GM19397 (cell line): ENCODE data around the gene FAM181B.

Source experiments
- ATAC-seq: cut with Tn5 transposase; IDR thresholded peaks from one replicate; pipeline ENCODE4 v1.9.1; 2021; ENCODE audit warnings: mild to moderate bottlenecking, moderate library complexity; ENCODE audit not compliant: unreplicated experiment

FAM181B gene

DNA sequence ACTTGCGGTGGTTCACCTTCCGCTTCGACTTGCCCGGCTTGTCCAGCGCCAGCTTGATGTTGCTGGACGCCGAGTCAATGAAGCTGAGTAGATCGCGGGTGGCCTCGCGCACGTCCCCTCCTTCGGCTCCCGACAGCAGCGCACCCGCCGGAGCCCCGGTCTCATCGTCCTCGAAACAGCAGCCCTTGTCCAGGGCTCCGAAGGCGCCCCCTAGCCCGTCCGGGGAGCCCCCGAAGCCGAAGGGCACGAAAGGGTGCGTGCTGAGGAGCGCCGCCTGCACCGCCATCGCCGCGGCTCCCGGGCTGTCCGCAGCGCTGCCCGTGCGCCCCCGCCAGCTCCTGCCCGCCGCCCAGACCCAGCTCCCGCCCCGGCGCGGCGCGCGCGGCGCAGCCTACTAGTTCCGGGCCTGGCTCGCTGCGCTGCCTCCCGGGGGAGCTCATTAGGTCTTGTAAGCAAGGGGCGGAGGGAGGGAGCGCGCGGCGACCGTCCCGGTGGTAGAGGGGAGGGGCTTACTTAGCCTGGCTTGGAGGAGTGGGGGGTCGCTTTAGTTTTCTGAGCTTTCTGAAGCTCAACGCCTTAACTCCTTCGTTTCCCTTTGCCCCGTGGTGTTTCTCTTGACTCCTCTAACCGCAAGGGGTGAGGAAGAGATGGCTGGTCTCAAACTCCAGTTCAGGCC is at the start of gene FAM181B:
Gene FAM181B, minus strand, starts transcription at position 421 of the 676 bp plus-strand sequence. Its CDS starts 135 bp downstream, at position 286.
- no peak for ATAC-seq

DNA sequence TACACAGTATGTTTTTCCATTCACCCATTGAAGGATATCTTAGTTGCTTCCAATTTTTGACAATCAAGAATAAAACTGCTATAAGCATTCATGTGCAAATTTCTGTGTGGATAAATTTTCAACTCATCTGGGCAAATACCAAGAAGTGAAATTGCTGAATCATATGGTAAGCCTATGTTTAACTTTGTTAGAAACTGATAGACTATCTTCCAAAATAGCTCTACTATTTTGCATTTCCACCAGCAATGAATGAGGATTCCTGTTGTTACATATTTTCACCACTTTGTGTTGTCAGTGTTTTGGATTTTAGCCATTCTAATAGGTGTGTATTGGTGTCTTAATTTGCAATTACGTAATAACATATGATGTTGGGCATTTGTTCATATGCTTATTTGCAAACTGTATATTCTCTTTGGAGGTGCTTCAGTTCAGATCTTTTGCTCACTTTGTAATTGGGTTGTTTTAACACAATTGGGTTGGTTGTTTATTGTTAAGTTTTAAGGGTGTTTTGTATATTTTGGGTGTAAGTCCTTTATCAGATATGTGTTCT is 49.2 kb upstream of the FAM181B start:
- no peak for ATAC-seq

- ATAC-seq = no peak
Observed at GRCh38 chr11:82778776-82779175, 45.1 kb upstream of the FAM181B start.

DNA sequence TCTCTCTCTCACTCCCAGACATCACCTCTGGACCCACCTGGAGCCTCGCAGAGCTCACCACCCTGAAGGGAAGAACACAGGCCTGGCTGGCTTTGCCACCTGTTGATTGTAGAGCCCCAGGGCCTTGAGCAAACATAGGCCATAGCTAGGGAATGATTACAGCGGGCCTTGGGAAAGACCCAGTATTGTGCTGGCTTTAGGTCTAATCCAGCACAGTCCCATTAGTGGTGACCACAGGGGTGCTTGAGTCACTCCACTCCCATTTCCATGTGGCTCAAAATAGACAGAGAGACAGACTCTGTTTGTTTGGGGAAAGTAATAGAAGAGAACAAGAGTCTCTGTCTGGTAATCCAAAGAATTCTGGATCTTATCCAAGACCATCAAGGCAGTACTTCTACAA is 42.7 kb upstream of the FAM181B start:
- ATAC-seq = no peak

DNA sequence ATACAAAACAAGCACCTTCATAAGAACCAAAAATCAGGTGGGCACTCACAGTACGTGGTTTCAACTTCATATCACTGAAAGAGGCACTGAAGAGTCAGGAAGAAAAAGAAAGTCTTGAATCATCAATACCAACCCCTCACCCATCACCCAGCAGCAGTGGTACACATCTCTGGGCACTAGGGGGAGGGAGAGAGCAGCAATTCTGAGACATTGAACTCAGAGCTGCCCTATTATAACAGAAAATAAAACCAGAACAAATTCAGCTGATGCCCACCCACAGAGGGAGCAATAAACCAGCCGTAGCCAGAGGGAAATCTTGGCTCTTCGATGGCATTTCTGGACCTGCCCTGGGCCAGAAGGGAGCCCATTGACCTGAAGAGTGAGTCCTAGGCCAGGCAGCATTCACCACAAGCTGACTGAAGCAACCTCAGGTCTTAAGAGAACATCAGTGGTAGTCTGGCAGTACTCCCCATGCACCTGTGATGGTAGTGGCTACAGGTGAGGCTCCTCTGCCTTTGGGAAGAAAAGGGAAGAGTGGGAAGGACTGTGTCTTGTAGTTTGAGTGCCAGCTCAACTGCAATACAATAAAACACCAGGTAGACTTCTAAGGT is 42.2 kb upstream of the FAM181B start:
- ATAC-seq = peak; percentile 97

- no peak for ATAC-seq
Observed at GRCh38 chr11:82775218-82775617, 41.6 kb upstream of the FAM181B start.

DNA sequence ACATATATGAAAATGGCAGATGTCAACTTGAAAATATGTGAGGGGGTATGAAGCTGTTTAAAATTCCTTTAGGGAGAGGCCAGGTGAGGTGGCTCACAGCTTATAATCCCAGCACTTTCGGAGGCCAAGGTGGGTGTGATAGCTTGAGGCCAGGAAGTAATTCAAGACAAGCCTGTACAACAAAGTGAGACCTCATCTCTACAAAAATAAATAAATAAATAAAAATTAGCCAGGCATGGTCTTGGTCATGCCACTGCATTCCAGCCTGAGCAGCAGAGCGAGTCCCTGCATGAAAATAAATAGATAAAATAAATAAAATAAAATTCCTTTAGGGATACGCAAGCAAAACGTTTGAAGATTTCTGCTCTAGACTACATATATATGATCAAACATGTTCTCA is 38.1 kb upstream of the FAM181B start:
- no peak for ATAC-seq

GRCh38 chr11:82767123-82767522 is 33.5 kb upstream of the FAM181B start:
- ATAC-seq = no peak

- no peak for ATAC-seq
Observed at GRCh38 chr11:82765466-82766034, 31.9 kb upstream of the FAM181B start.

DNA sequence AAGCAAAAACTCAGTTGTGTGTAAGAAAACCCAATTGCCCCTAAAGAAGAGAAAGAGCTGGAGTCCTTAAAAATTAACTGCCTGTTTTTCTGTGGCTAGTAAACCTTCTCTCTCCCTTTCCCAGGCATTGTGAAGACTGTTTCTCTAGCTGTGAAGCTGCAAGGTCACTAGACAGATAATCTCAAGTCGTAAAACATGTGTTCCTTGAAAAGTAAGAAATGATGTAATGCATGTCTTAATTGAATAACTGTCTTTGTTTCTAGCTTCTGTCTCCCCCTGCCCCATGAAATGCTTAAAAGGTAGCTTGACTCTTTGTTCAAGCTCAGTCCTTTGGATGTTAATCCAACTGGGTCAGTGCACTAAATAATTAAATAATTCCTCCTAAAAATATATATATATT is 29.5 kb upstream of the FAM181B start:
- no peak for ATAC-seq

DNA sequence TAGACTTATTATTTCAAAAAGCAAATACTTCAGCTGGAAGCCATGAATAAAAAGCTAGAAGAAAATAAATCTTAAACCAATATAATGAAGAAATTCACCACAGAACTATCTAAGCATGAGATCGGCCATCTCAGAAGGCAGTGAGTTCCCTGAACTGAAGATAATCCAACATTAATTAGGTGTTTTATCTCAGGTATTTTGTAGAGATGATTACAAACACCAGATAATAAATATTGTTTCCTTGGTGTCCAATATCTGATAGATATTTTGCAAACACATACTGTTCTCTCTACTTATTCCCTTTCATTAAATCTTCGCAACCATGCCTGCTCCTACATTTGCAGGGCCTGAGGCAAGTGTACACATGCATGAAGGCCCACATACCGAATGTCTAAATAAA is 26.0 kb upstream of the FAM181B start:
- ATAC-seq = no peak

DNA sequence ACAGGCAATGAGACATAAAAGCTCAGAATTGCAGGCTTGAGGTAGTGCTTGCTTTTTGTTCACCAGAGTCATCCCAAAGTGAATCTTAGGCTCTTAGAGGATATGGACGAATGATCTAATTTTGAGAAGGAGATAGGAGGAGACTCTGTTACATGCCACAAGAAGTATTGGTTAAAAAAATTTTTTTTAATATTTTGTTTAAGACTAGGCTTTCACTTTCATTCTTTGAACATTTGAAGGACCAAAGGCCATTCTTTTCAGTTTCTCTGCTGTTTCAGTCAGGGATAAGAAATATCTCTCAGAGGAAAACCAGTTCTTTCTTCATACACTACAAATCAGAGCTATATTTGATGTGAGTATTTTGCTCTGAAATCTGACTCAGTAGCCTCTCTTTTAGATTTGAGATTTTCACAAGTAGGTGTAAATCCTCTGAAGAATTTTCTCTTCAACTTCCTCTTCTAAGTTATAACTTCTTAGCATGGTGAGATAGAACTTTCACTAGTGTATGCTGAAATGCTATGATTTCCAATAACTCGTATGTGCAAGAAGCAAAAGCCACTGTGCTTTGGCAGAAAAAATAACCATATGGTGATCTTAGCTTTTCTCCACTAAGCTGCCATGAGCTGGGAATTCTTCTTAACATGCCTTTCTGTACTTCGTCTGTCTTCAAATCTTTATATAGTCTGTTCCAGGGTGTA is 24.1 kb upstream of the FAM181B start:
- ATAC-seq = no peak

DNA sequence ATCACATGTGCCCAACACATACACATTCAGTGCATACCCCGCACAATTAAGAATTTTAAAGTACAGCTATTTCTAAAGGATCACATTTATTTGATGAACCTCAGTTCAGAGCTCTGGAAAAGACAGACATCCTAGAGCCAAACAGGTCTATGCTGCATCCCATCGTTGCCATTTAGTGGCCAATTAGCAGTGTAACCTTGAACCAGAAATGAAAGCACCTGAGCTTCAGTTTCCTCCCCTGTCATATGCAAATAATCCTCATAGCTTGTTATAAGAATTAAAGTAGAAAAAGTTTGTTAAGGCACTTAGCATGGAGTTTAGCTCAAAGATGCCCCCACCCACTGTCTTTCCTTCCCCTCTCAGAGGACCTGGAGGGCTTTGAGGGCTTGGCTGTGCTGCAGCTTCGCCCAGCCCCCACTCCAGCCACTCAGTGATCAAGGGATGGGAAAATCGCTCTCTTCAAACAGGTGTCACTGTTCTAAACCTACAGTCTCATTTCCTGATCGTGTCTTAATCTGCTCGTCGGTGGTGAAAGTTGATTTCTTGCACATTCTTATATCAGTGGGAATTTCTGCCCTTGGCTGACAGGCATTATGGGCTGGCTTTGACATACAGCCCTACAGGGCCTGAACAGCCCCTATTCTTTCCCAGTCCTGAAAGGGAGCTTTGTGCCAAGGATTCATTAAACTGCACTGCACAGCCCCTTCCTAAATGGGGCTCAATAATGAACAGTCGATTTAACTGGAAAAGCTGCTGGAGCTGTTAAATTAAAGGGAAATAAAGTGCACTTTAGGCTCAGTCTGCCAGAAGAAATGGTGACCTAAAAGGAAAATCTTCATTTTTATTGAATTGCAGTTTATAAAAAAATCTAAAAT is 23.3 kb upstream of the FAM181B start:
- ATAC-seq = no peak

DNA sequence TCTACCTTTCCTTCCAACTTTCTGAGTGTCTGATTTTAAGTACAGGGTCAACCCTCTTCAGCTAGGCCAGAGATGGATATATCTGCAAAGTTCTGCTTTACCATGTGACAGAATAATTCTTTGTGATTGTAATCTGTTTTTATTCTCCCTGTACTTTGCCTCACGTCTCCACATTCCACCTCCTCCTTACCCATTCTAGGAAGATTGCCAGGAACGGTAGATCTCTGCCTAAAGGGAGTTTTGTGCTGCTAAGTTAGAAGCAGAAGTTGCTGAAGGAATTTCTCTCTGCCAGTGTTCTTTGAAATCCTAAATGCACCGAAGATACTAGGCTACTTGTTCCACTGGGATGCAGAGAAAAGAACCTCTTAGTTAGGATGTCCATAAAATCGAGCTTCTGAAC is 20.7 kb upstream of the FAM181B start:
- ATAC-seq = no peak

GRCh38 chr11:82753921-82754320 is 20.3 kb upstream of the FAM181B start:
- ATAC-seq = no peak

- ATAC-seq = no peak
Observed at GRCh38 chr11:82752801-82753200, 19.1 kb upstream of the FAM181B start.

DNA sequence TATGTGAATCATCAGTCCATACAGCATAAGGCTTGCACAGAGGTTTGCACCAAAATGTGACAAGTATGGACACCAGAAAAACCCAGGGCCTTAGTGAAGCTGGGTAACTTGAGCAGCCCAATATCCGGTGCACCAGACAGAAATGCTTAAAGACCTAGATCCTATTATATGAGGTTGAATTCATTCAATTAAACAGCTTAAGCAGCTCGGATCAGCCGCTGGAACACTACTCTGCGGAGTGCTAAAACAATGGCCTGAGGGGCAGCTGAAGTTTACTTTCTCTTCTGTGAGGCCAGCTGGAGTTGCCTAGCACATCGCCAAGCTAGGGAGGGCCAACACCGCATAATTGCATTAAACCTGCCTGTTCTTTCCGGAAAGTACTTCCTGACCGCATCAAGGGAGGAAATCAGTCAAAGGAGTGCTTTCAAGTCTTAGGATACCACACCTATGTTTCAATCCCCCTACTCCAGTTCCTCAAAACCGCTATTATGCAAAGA is 17.0 kb upstream of the FAM181B start:
- ATAC-seq = no peak

DNA sequence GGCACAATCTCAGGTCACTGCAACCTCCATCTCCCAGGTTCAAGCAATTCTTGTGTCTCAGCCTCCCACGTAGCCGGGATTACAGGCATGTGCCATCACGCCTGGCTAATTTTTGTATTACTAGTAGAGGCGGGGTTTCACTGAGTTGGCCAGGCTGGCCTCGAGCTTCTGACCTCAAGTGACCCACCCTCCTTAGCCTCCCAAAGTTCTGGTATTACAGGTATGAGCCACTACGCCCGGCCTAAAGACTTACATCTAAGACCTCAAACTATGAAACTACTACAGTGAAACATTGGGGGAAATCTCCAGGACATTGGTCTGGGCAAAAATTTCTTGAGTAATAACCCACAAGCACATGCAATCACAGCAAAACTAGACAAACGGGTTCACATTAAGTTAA is 13.8 kb upstream of the FAM181B start:
- no peak for ATAC-seq

GRCh38 chr11:82738091-82738490 is 4.4 kb upstream of the FAM181B start:
- no peak for ATAC-seq

- ATAC-seq = no peak
Observed at GRCh38 chr11:82734120-82734479, 436 bp upstream of the FAM181B start.
